NCI-H128 (cell line): ENCODE measurements around the gene ADAMTS16.

Experiments
- DNase-seq: peaks from one replicate; lab custom pipeline; 2025; ENCODE audit not compliant: unreplicated experiment; lab: John Stamatoyannopoulos, UW

The ADAMTS16 gene

GRCh38 chr5:5141625-5142525 is 1.7 kb downstream of the ADAMTS16 start:
- peak; percentile 47 for DNase-seq

DNA sequence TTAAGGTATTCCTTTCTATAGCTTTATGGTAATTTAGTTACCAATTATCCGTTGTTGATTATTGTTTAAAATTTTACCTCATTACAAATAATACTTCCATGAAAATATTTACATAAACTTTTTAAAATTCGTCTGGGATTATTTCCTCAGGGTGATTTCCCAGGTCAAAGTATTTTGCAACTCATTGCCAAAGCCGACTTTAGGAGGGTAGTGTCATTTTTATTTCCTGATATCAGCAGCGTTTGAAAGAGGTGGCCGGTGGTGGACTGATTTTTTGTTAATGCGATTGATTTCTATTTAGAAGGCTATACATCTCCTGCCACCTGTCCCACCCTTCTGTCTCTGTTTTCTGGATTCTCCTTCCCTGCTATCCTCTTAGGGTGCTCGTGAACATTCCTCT is 4.3 kb downstream of the ADAMTS16 start:
- no peak for DNase-seq

GRCh38 chr5:5145651-5146529 is 5.8 kb downstream of the ADAMTS16 start:
- no peak for DNase-seq

GRCh38 chr5:5146530-5147160 is 6.5 kb downstream of the ADAMTS16 start:
- no peak for DNase-seq

DNA sequence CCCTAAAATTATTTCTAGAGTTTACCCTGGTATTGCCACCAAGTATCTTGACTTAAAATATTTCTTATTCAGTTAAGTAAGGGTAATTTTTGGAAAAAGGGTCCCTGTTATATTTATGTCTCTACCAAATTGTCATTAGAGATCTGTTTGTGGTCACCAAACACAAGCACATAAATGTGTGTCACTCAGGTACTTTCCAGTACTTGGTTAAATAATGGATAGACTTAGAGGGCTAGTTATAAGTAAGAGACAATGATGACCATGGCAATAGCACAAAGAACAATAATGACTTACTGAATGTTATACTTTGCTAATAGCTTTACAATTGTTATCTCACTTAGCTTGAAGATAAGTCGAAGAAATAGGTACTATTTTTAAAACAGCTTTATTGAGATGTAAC is 9.0 kb downstream of the ADAMTS16 start:
- no peak for DNase-seq

GRCh38 chr5:5150667-5151066 is 10.5 kb downstream of the ADAMTS16 start:
- DNase-seq, result no peak

DNA sequence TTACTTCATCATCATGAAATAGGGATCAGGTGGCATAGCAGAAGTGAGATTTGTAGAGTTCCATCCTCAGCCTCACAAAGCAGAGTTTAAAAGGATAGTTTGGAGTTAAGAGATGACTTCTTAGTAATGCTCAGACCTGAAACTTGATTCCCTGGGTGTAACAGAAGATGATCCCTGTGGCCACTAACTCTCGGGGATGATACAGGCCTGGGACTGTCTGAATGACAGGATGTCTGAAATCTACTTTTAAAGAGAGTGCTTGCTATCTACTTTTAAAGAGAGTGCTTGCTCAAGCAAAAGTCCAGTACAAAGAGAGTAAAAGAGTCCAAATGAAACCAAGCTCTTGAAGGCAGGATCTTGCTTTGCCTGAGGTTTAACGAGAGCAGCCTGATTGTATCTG is 14.6 kb downstream of the ADAMTS16 start:
- DNase-seq, result no peak

GRCh38 chr5:5155617-5156016 is 15.5 kb downstream of the ADAMTS16 start:
- no peak for DNase-seq

DNA sequence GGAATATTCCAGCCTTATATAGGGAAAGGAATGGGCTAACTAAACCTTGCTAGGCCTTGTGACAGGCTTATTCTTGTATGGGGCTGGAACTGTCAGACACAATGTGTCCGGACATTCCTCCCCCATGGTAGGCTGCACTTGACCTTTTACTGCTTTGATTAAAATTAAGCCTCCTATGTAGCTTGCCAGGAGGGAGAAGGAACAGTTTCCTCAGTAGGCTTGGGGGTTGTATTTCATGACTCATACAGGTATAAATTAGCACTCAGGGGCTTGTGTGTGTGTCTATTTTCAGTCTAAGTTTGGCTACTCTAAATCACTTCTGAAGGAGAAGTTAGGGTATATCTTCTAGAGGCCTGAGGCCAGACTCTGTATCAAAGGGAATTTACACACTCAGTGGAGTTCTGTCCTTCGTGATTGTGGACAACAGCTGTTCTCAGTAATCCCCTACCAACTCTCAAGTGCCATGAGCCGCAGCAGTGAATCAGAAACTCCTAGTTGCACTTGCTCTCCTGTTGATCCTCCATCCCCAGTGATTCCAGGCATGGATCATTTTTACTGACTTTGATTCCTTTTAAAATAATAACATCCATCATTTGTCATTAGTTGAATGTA is 16.4 kb downstream of the ADAMTS16 start:
- DNase-seq, result no peak

- DNase-seq, result no peak
These were observed 18.4 kb downstream of the ADAMTS16 start for GRCh38 chr5:5158472-5158895.

DNA sequence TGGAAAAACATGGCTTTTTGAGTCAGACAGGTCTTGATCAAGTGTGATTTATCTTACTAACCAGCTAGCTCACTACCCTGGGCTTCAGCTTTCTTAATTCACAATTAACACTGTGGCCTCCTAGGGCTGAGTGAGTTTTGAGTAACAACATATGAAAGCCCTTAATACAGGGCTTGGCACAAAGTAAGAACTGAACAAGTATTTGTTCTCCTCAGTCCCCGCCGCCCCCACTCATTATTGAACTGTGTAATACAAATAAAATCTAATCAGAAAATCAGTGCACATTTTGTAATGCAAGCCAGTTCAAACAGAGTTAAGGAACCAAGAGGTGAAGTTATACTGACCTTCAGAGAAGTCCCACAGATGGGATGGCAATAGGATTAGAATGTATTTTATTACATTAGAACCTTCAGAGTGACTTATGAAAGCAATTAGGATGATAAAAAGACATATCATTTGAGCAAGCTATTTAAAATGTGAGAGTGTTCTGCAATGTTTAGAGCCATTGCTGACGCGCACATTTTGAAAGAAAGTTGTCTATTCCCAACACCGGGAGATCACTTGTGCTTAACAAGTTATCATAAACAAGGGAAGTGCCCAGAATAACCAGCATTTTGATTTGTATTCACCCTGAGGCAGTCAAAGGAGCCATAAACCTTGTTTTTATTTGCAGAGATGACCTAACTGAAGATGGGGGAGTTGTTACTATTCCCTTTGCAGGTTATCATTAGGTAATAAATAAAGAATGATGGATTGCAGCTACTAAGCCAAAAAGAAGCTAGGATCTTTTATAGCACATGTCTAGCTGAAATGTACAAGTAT is 19.4 kb downstream of the ADAMTS16 start:
- DNase-seq, result no peak

DNA sequence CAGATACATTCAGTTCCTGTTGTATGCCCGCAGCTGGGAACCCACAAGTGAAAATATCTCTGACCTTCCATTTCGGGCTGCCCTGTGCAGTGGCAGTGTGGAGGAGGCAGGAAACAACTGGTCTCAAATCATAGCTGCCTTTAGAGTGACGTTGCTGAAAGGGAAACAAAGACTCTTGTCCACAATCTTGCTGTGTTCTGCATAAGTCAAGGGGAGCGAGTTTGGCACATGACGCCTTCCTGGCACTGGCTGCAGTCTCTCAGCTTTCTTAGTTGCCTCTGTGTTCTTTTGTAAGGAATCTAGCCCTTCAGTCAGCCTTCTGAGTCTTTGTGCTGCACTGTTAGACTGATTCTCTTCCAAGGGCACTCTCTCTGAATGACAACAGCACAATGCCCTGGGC is 24.0 kb downstream of the ADAMTS16 start:
- DNase-seq, result no peak

DNA sequence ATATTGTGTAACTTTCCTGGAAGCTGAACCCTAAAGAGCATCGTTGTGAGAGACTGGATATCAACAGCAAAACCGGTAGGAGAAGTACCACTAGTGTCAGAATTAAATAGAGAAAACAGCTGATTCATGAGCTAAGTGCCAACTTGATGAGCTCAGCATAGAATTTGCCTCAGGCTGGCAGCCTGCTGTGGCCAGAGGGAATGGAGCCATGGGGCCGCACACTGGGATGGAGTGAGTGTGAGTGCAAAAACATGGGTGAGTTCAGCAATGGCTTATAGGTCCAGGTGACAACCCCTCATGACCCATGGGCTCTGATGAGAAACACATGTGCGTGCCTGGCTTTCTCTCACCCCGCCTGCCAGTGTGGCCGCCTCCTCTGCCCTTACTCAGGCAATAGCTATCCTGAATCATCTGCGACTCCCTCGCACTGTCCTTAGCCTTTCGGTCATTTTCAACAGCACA is 25.4 kb downstream of the ADAMTS16 start:
- no peak for DNase-seq

GRCh38 chr5:5169466-5169865 is 29.3 kb downstream of the ADAMTS16 start:
- no peak for DNase-seq

DNA sequence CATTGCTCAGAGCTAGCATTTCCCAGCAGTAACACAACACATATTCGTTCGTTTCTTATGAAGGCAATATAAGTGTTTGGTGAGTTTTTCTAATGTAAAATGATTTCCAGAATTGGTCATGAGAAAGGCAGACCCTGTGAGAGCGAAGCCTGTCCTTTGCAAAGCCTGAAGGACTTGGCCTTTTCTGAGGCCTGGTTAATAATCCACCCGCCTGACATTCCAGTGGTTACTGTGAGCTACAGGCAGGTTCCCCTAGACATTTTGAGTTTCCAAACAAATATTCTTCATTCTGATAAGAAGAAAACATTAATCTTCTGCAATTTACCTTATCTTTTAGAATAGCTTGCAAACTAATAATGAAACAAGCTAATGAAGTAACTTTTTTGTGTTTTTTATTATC is 38.0 kb downstream of the ADAMTS16 start:
- no peak for DNase-seq

DNA sequence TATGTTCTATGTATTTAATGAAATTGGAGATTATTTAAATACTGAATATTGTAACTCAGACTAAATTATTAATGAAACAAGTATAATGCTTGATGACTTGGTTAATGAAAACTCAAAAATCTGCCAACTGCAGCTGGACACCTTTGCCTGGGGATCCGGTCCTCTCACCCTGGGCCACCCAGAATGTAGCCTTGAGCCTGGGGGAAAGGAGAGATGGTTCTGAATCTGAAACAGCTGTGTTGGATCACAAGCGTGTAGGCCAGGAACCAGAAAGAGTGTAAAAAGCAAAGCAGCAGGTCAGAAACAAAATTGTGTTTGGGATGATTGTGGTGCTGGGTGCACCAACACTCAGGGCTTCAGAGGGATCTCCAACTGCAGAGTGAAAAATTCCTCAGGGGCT is 38.5 kb downstream of the ADAMTS16 start:
- no peak for DNase-seq

- no peak for DNase-seq
These were observed 38.9 kb downstream of the ADAMTS16 start for GRCh38 chr5:5179079-5179478.

- DNase-seq, result no peak
These were observed 39.5 kb downstream of the ADAMTS16 start for GRCh38 chr5:5179597-5179996.

DNA sequence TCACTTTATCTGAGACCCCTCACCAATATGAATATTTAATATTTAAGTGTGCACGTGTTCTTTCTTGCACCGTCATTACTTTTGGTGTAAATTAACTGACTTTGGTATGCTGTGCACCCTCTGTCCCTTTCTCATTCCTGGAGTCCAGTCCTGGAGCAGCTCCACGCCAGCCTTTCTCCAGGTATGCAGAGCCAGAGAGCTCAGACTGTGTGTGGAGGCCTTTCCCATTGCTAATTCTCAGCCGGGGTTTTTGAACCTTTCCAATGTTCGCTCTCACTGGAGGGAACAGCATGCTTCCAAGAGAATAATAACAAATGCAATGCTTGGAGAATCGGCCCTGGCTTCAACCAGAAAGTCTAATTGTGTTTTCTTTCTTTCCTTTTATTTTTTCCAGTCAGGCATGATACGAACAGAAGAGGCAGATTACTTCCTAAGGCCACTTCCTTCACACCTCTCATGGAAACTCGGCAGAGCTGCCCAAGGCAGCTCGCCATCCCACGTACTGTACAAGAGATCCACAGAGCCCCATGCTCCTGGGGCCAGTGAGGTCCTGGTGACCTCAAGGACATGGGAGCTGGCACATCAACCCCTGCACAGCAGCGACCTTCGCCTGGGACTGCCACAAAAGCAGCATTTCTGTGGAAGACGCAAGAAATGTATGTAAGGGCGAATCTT is 41.7 kb downstream of the ADAMTS16 start:
- DNase-seq, result no peak
